ENCODE data around the gene CTNNBIP1. TPM values are rescaled to one million over a fixed set of nuclear protein-coding genes. Genes with fewer than 3 reads are reported as not detected.

Gene CTNNBIP1
- total RNA-seq, 1 experiment from 2014 or later, result 44.4 TPM

- WGBS (ENCODE audit: extremely low coverage, insufficient read length, low lambda C conversion rate), result no CpG with 5 or more reads among the region's 9 CpGs
- Histone ChIP-seq H4K91ac (ENCODE audit: insufficient read length, low read depth, low read length) (no peak overlapping the region), H2BK120ac (ENCODE audit: low read depth, low read length, poor library complexity, severe bottlenecking) (no peak overlapping the region), H3K79me1 (ENCODE audit: insufficient read depth, low read depth, low read length, poor library complexity, severe bottlenecking) (no peaks in the 10 kb centered on the region), H2AFZ (ENCODE audit: low read length) (no peak overlapping the region), H2BK20ac (ENCODE audit: low read depth, low read length, poor library complexity, severe bottlenecking) (no peak overlapping the region), H2AK5ac (ENCODE audit: insufficient read length, low read length) (no peak overlapping the region), H3T11ph (ENCODE audit: low read length) (no peak overlapping the region), H3K27ac (ENCODE audit: insufficient read length, low read depth, low read length) (no peak overlapping the region), H4K20me1 (ENCODE audit: control insufficient read depth, insufficient read depth, insufficient read length) (no peaks in the 10 kb centered on the region), H3K23me2 (ENCODE audit: insufficient read length, low read depth, low read length, poor library complexity, severe bottlenecking) (no peaks in the 10 kb centered on the region), H3K9ac (ENCODE audit: extremely low read depth, insufficient read length, low read length) (no peak overlapping the region), H2BK15ac (ENCODE audit: low read depth, low read length) (no peak overlapping the region), H4K5ac (ENCODE audit: insufficient read length, low read depth, low read length) (no peak overlapping the region), H3K79me2 (ENCODE audit: insufficient read depth, low read length) (peaks cover 2% of the 10 kb centered on the region; the same call in 1 of the 2 replicates), H3K4ac (ENCODE audit: low read depth, low read length) (no peak overlapping the region), H3K9me3 (ENCODE audit: control insufficient read depth, low read depth, low read length) (no peaks in the 10 kb centered on the region), H3K27me3 (ENCODE audit: insufficient read depth, low read length) (no peaks in the 10 kb centered on the region), H3K14ac (ENCODE audit: insufficient read depth, low read length) (no peak overlapping the region), H2BK12ac (ENCODE audit: insufficient read length, low read depth, low read length) (no peak overlapping the region), H2BK5ac (ENCODE audit: insufficient read length, low read length) (no peak overlapping the region), H3K23ac (ENCODE audit: insufficient read length, low read depth, low read length) (no peak overlapping the region), H3K4me1 (ENCODE audit: insufficient read depth, low read length) (no peaks in the 10 kb centered on the region), H4K8ac (replicated peaks; ENCODE audit: insufficient read length, low read depth, low read length) (no peak overlapping the region), H3K56ac (ENCODE audit: insufficient read length, low read depth, low read length) (no peak overlapping the region), H3K18ac (ENCODE audit: insufficient read length, low read depth, low read length) (no peak overlapping the region), H3K4me2 (ENCODE audit: insufficient read depth, insufficient read length, low read length) (no peak overlapping the region)
- Mint-ChIP-seq H3K27ac (peak overlapping the region in 1 of 3 experiments; percentile 0; a peak in 2 of 7 replicates), H3K9me3 (no peaks in the 10 kb centered on the region; a peak in 1 of 5 replicates), H3K4me3 (no peak overlapping the region), H3K4me1 (peaks cover 4 to 14% of the 10 kb centered on the region in 2 experiments; a peak in 2 of 4 replicates), H3K36me3 (ENCODE audit: insufficient read depth in 1 of 3, low read depth in 3 of 3) (no peaks in the 10 kb centered on the region; a peak in 1 of 7 replicates), H3K27me3 (ENCODE audit: low read depth) (no peaks in the 10 kb centered on the region)
- DNase-seq, result no peak
- no peak for TF ChIP-seq CTCF (conservative IDR thresholded peaks at IDR 0.05)
Measured at GRCh38 chr1:9901148-9902059, 8.7 kb downstream of the CTNNBIP1 start.
